Measurements from ENCODE around the gene UHRF2.

GRCh38 chr9:6431038-6431437, 18.0 kb downstream of the UHRF2 start:
- TF ChIP-seq CTCF (IDR thresholded peaks at IDR 0.05) (no peak), EP300 (IDR thresholded peaks at IDR 0.05) (no peak), POLR2A (IDR thresholded peaks at IDR 0.05) (no peak)

All from ovary (tissue), 3 donors.